Measurements from ENCODE around the gene LRIG3. TPM values are rescaled to one million over a fixed set of nuclear protein-coding genes. Genes with fewer than 3 reads are reported as not detected.
"Not testable (repeated sequence)": the region's sequence is repeated elsewhere in the genome, so short reads cannot be mapped to it uniquely, and the experiment has no call there.

Gene LRIG3
- total RNA-seq, 1 experiment from 2014 or later = 16.5 TPM

GRCh38 chr12:58883576-58884334, 36.5 kb downstream of the LRIG3 start:
- in situ Hi-C loops (cut with HindIII; ENCODE audit: low pct_unique_long_range_greater_than_20kb, low sequenced_read_pairs) = no loop called here
- no peak for DNase-seq (ENCODE audit: low read depth)

GRCh38 chr12:58882826-58883225, 37.5 kb downstream of the LRIG3 start:
- in situ Hi-C loops (cut with HindIII; ENCODE audit: low pct_unique_long_range_greater_than_20kb, low sequenced_read_pairs) = no loop called here
- no peak for DNase-seq (ENCODE audit: low read depth)

DNA sequence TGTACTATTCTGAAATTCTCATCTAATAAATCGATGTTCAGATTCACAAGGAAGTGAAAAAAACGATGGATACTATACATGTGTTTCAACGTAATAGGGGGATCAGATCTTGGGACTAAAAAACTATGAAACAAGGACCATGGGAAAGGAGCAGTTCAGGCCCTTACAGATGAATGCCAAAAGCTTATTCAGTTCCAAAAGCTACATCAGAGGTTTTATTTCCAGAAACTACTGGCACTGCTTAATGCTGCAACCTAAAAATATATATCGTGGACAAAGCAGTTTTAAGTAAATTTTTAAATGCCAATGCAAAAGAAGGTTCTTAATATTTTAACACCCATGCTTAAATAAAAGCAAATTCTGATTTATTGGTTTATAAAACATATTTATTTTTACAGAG, 38.5 kb downstream of the LRIG3 start:
- in situ Hi-C loops (cut with HindIII; ENCODE audit: low pct_unique_long_range_greater_than_20kb, low sequenced_read_pairs) = no loop called here
- no peak for DNase-seq (ENCODE audit: low read depth)

DNA sequence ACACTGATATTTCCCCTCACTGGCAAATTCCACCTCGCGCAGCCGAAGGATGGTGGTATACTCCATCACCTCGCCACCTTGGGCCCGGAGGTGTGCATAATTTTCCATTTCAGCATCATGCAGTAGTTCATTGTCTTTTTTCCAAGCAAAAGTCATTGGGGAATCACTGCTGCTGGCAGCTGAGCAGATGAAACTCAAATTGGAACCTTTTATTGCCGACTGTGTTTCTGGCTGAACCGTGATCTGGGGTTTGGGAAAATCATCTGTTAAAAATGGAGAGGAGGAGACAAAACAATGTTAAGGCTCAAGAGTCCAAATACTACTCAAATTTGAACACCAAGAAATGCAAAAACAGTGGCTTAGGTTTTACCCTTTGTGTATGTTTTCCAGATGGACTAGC, 39.7 kb downstream of the LRIG3 start:
- in situ Hi-C loops (cut with HindIII; ENCODE audit: low pct_unique_long_range_greater_than_20kb, low sequenced_read_pairs) = no loop called here
- DNase-seq (ENCODE audit: low read depth) = no peak

DNA sequence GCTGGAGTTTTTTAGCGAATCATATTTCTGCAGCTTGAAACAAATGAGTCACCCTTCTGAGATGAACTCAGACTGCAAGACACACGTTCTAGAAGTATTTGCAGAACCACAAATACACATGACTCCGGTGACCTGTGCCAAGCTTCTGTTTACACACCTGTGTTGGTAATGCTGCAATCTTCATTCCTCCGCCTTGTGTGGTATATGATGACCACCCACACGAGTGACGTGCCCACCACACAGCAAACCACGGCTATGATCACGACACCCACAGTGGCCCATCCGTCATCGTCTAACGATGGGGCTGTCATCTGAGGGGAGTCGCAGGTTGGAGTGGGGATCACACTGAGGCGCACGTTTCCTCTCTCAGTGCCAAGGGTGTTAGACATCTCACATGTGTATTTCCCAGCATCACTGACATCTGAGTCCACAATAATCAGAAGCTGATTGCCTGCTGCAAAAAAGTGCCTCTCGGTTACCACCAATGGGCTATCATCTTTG, 43.0 kb downstream of the LRIG3 start:
- in situ Hi-C loops (cut with HindIII; ENCODE audit: low pct_unique_long_range_greater_than_20kb, low sequenced_read_pairs) = no loop called here

DNA sequence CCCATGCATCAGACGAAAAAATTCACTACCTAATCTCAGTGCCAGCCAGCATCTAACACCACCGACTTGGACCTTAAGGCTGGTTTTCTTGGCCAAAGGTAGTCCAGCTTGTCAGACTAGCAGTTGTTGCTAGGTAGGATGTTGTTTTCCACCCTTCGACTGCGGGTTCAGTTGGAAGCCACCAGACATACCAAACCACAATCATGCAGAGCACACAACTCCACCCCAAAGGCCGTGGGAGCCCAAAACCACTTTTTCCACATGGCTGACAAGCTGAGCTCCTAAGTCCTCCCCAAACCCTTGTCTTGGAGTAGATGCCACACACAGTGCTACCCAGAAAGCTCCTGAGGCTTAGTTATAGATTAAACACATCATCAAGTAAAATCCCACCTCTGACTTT, 46.8 kb downstream of the LRIG3 start:
- in situ Hi-C loops (cut with HindIII; ENCODE audit: low pct_unique_long_range_greater_than_20kb, low sequenced_read_pairs) = no loop called here
- DNase-seq (ENCODE audit: low read depth) = peak; percentile 60

More for the DNA sequence above, 43.0 kb downstream of the LRIG3 start:
- DNase-seq (ENCODE audit: low read depth) = peak; percentile 93

- no peak for DNase-seq (ENCODE audit: low read depth)
- in situ Hi-C loops (cut with HindIII; ENCODE audit: low pct_unique_long_range_greater_than_20kb, low sequenced_read_pairs) = no loop called here
Measured at GRCh38 chr12:58871556-58871955, 48.7 kb downstream of the LRIG3 start.

DNA sequence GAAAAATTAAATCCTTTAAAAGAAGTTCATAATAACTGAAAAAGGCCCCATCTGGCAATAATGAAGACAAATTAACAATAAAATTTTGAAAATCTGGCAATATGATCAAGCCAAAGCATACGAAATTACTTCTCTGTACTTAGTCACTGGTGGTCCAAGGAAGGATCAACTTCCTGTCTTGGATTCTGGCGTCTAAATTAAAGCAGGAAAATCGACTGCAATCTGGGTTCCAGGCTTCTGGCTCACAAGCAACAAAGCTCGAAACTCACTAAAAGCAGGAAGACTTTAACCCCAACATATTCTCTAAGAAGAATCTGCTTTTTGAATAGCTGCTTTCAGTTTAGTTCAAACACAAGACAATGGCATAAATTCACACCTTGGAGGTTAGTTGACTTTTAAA, 49.7 kb downstream of the LRIG3 start:
- DNase-seq (ENCODE audit: low read depth) = no peak
- in situ Hi-C loops (cut with HindIII; ENCODE audit: low pct_unique_long_range_greater_than_20kb, low sequenced_read_pairs) = no loop called here

GRCh38 chr12:58860788-58861240, 59.5 kb downstream of the LRIG3 start:
- no peak for DNase-seq (ENCODE audit: low read depth)
- in situ Hi-C loops (cut with HindIII; ENCODE audit: low pct_unique_long_range_greater_than_20kb, low sequenced_read_pairs) = no loop called here

GRCh38 chr12:58860056-58860787, 60.1 kb downstream of the LRIG3 start:
- in situ Hi-C loops (cut with HindIII; ENCODE audit: low pct_unique_long_range_greater_than_20kb, low sequenced_read_pairs) = no loop called here
- DNase-seq (ENCODE audit: low read depth) = no peak

DNA sequence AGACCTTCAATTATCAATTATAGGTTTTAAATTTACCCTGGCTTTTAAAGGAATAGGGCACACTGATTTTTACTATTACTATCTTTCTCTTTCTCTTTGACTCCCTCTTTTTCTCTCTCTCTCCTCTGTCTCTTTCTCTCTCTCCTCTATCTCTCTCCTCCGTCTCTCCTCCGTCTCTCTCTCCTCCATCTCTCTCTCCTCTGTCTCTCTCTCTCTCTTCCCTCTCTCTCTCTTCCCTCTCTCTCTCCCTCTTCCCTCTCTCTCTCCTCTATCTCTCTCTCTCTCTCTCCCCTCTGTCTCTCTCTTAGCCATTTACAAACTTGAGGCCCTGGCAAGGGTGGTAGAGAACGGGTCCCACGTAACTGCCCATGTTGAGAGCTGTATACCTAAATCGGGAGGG, 62.3 kb downstream of the LRIG3 start:
- in situ Hi-C loops (cut with HindIII; ENCODE audit: low pct_unique_long_range_greater_than_20kb, low sequenced_read_pairs) = no loop called here
- DNase-seq (ENCODE audit: low read depth) = no peak

- in situ Hi-C loops (cut with HindIII; ENCODE audit: low pct_unique_long_range_greater_than_20kb, low sequenced_read_pairs); DNase-seq (ENCODE audit: low read depth): not testable (repeated sequence)
Measured at GRCh38 chr12:58857206-58857605, 63.1 kb downstream of the LRIG3 start.

DNA sequence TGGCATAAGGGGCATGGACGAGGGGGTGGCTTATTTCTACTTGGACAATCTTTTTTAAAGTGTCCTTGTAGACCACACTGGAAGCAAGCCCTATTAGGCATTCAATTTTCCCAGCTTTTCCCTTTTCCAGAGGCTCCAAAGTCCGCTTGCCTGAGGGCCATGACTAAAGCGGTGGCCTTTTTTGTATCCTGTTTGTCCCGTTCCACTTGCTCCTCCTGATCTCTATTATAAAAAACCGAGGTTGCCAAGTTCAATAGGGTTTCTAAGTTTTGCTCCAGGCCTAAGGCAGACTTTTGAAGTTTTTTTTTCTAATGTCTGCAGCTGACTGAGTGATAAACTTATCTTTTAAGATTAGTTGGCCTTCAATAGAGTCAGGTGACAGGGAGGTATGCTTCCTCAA, 64.7 kb downstream of the LRIG3 start:
- in situ Hi-C loops (cut with HindIII; ENCODE audit: low pct_unique_long_range_greater_than_20kb, low sequenced_read_pairs) = not testable (repeated sequence)

DNA sequence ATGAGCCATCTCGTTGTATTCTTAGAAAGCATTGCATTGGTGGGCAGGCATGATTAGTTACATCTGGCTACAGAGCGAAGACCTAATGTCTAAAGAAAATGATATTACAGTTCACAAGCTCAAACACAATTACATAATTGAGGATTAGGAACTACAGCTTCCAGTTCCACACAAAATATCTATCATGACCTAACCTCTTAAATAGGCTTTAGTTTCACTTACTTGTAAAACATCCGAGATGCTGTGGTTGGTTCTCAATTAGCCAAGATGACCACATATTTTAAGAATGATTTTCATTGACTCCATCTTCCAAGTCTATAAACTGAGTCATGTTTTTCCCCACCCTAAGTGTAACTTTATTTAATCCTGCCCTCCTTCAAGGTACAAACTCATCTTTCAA, 69.5 kb downstream of the LRIG3 start:
- in situ Hi-C loops (cut with HindIII; ENCODE audit: low pct_unique_long_range_greater_than_20kb, low sequenced_read_pairs) = no loop called here
- no peak for DNase-seq (ENCODE audit: low read depth)

More for the DNA sequence above, 64.7 kb downstream of the LRIG3 start:
- DNase-seq (ENCODE audit: low read depth) = not testable (repeated sequence)

DNA sequence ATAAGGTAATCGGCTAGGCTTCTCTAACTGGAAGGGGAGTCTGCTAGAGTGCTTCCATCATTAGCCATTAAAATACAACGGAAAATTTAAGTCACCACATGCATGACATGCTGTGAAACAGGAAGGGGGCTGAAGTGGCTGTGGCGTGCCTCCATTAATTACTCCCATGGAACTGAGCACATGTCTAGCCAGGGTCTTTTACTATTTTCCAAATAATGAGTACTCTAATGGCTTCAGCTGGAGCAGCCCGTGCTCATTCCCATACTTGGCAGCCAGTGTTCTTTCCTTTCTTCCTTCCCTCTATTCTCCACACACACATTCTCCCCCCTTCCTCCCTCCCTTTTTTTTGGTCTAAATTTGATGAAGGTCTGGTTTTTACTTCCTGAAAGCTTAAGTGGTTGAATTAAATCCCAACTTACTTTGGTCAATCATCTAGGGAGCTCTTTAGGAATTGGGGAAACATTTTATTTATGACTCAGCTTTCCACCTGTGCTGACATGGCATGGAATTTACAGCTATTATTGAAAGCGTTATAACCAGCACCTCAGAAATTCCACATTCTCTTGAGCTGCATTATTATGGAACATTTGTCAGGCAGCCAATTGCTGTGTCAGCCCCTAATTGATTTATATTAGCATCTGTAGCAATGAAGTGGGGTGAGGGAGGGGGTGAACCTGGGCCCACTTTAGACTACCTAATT, 72.3 kb downstream of the LRIG3 start:
- DNase-seq (ENCODE audit: low read depth) = no peak
- in situ Hi-C loops (cut with HindIII; ENCODE audit: low pct_unique_long_range_greater_than_20kb, low sequenced_read_pairs) = no loop called here

DNA sequence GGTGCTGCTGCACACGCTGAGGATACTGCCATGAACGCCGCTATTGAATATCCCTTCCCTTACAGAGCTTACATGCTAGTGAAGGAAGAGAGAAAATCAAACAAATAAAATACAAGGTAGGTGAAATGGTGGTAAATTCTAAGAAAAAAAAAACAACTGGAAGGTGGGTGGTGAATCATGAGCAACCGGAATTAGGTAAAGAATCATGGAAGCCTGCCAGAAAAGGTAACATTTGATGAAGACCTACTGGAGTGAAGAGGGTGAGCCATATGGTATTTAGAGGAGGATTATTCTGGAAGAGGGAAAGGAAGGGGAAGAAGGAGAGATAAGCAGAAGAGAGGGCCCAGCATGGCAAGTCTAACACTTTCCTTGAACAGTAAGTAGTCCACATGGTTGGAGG, 76.1 kb downstream of the LRIG3 start:
- in situ Hi-C loops (cut with HindIII; ENCODE audit: low pct_unique_long_range_greater_than_20kb, low sequenced_read_pairs) = no loop called here
- no peak for DNase-seq (ENCODE audit: low read depth)

- DNase-seq (ENCODE audit: low read depth) = no peak
- in situ Hi-C loops (cut with HindIII; ENCODE audit: low pct_unique_long_range_greater_than_20kb, low sequenced_read_pairs) = no loop called here
Measured at GRCh38 chr12:58841058-58841798, 79.1 kb downstream of the LRIG3 start.

GRCh38 chr12:58833853-58834252, 86.5 kb downstream of the LRIG3 start:
- no peak for DNase-seq (ENCODE audit: low read depth)
- in situ Hi-C loops (cut with HindIII; ENCODE audit: low pct_unique_long_range_greater_than_20kb, low sequenced_read_pairs) = no loop called here
